Activated T-cell treated with anti-CD3 and anti-CD28 coated beads for 4 hours (primary cell): ENCODE results near the gene EYA2.
"Not testable (repeated sequence)": the region's sequence is repeated elsewhere in the genome, so short reads cannot be mapped to it uniquely, and the experiment has no call there.

ENCODE experiments used
- DNase-seq: peaks from one replicate; pipeline ENCODE4 v3.0.0-alpha.2; 2020

EYA2 gene

GRCh38 chr20:47154089-47154488 lies 259.4 kb downstream of the EYA2 start:
- no peak for DNase-seq

- DNase-seq = no peak
Measured at GRCh38 chr20:47156301-47157137, 261.9 kb downstream of the EYA2 start.

GRCh38 chr20:47159166-47159565 lies 264.5 kb downstream of the EYA2 start:
- DNase-seq = no peak

- no peak for DNase-seq
Measured at GRCh38 chr20:47160240-47160639, 265.6 kb downstream of the EYA2 start.

GRCh38 chr20:47160992-47161391 lies 266.3 kb downstream of the EYA2 start:
- DNase-seq = no peak

- DNase-seq = no peak
Measured at GRCh38 chr20:47161411-47161810, 266.8 kb downstream of the EYA2 start.

GRCh38 chr20:47164140-47164539 lies 269.5 kb downstream of the EYA2 start:
- DNase-seq = no peak

- DNase-seq = no peak
Measured at GRCh38 chr20:47165376-47165865, 270.8 kb downstream of the EYA2 start.

GRCh38 chr20:47167846-47168245 lies 273.2 kb downstream of the EYA2 start:
- DNase-seq = no peak

- no peak for DNase-seq
Measured at GRCh38 chr20:47172579-47172978, 277.9 kb downstream of the EYA2 start.

- DNase-seq = no peak
Measured at GRCh38 chr20:47173596-47174216, 279.1 kb downstream of the EYA2 start.

- no peak for DNase-seq
Measured at GRCh38 chr20:47174456-47175243, 280.0 kb downstream of the EYA2 start.

GRCh38 chr20:47175493-47175892 lies 280.9 kb downstream of the EYA2 start:
- no peak for DNase-seq

- not testable (repeated sequence) for DNase-seq
Measured at GRCh38 chr20:47176217-47176616, 281.6 kb downstream of the EYA2 start.

- no peak for DNase-seq
Measured at GRCh38 chr20:47178277-47178676, 283.6 kb downstream of the EYA2 start.

- DNase-seq = no peak
Measured at GRCh38 chr20:47178851-47179250, 284.2 kb downstream of the EYA2 start.

GRCh38 chr20:47179267-47179666 lies 284.6 kb downstream of the EYA2 start:
- no peak for DNase-seq

GRCh38 chr20:47181056-47181862 lies 286.6 kb downstream of the EYA2 start:
- no peak for DNase-seq

GRCh38 chr20:47183367-47183766 lies 288.7 kb downstream of the EYA2 start:
- DNase-seq = no peak

GRCh38 chr20:47187450-47188195 lies 293.0 kb downstream of the EYA2 start:
- no peak for DNase-seq

GRCh38 chr20:47188540-47188939 lies 293.9 kb downstream of the EYA2 start:
- DNase-seq = no peak

- no peak for DNase-seq
Measured at GRCh38 chr20:47189060-47189459, 294.4 kb downstream of the EYA2 start.
